H1 (cell line): ENCODE measurements around the gene KRT77. TPM values are rescaled to one million over a fixed set of nuclear protein-coding genes. Genes with fewer than 3 reads are reported as not detected.

Experiments used
- CTCF ChIA-PET: fragments of 300-600 bp; sonication (Branson Sonifier 250); formaldehyde crosslinking; loops from one replicate; lab custom pipeline; 2021; ENCODE audit not compliant: partially characterized antibody; lab: Charles Lee
- POLR2A ChIA-PET: fragments of 300-600 bp; sonication (Branson Sonifier 250); formaldehyde crosslinking; loops from one replicate; lab custom pipeline; 2021; ENCODE audit warnings: inconsistent platforms; ENCODE audit not compliant: partially characterized antibody; lab: Charles Lee
- DNase-seq, 2 experiments: peaks; one replicate each; pipeline versions ENCODE4 v3.0.0 to v3.0.0-alpha.2; 2010 to 2022; ENCODE audit warnings: low spot score in 2 of 2, low read depth in 1 of 2, mixed read lengths in 1 of 2
- FAIRE-seq: peaks from 2 replicates; lab custom pipeline; 2011; peaks lifted over from hg19 to GRCh38; lab: Jason Lieb, UNC
- H2AFZ ChIP-seq: 2 replicates; pipeline ENCODE4 v1.8.1; 2012; ENCODE audit warnings: low read length, inconsistent platforms
- H2AK5ac ChIP-seq: 2 replicates; pipeline ENCODE4 v1.6.1; 2013; ENCODE audit warnings: low read depth, low read length
- H2BK120ac ChIP-seq: replicated peaks from 2 replicates; pipeline ENCODE3; 2013; ENCODE audit warnings: low read depth, low read length, inconsistent platforms
- H2BK12ac ChIP-seq: 2 replicates; pipeline ENCODE4 v1.6.1; 2013; ENCODE audit warnings: low read depth, low read length
- H2BK15ac ChIP-seq: 2 replicates; pipeline ENCODE4 v1.6.1; 2013; ENCODE audit warnings: low read length
- H2BK20ac ChIP-seq: 2 replicates; pipeline ENCODE4 v1.6.1; 2013; ENCODE audit warnings: low read length
- H2BK5ac ChIP-seq: 2 replicates; pipeline ENCODE4 v1.6.1; 2013; ENCODE audit warnings: low read depth, low read length
- H3K14ac ChIP-seq: 2 replicates; pipeline ENCODE4 v1.6.1; 2013; ENCODE audit warnings: inconsistent platforms; ENCODE audit not compliant: insufficient read length
- H3K18ac ChIP-seq: 2 replicates; pipeline ENCODE4 v1.6.1; 2013; ENCODE audit warnings: low read length; ENCODE audit errors: extremely low read depth
- H3K23ac ChIP-seq: 2 replicates; pipeline ENCODE4 v1.6.1; 2013; ENCODE audit warnings: inconsistent platforms; ENCODE audit not compliant: insufficient read length
- H3K23me2 ChIP-seq: 2 replicates; pipeline ENCODE4 v1.6.1; 2013; ENCODE audit warnings: low read depth, low read length
- H3K27ac ChIP-seq: 2 replicates; pipeline ENCODE4 v1.6.1; 2011; ENCODE audit warnings: low read depth, low read length, inconsistent platforms
- H3K27me3 ChIP-seq, 4 experiments: replicated peaks in 1 of 4; 1 replicate in 1 of 4; 2 replicates in 3 of 4; pipeline versions ENCODE4 v1.6.1 to v1.8.1; 2011 to 2013; ENCODE audit warnings: low read length in 3 of 4, mild to moderate bottlenecking in 3 of 4, inconsistent platforms in 2 of 4, mixed read lengths in 2 of 4, moderate library complexity in 1 of 4; ENCODE audit not compliant: control insufficient read depth in 3 of 4, insufficient read depth in 3 of 4; ENCODE audit errors: extremely low read depth in 1 of 4
- H3K36me3 ChIP-seq, 4 experiments: 2 replicates each; pipeline versions ENCODE4 v1.6.1 to v1.8.1; 2011 to 2013; ENCODE audit warnings: mild to moderate bottlenecking in 4 of 4, low read length in 3 of 4, moderate library complexity in 2 of 4, control low read depth in 1 of 4, inconsistent platforms in 1 of 4; ENCODE audit not compliant: insufficient read depth in 4 of 4, control insufficient read depth in 2 of 4
- H3K4ac ChIP-seq: replicated peaks from 2 replicates; pipeline ENCODE3; 2013; ENCODE audit warnings: low read length, low read depth, mixed read lengths, inconsistent platforms; ENCODE audit not compliant: insufficient read length
- H3K4me1 ChIP-seq, 4 experiments: replicated peaks in 1 of 4; 1 replicate in 1 of 4; 2 replicates in 3 of 4; pipeline versions ENCODE4 v1.6.1 to v1.8.1; 2011 to 2013; ENCODE audit warnings: low read length in 3 of 4, inconsistent platforms in 2 of 4, mixed read lengths in 1 of 4; ENCODE audit not compliant: insufficient read depth in 4 of 4, control insufficient read depth in 3 of 4
- H3K4me2 ChIP-seq, 2 experiments: 2 replicates each; pipeline versions ENCODE4 v1.6.1 to v1.8.1; 2011 to 2013; ENCODE audit warnings: low read depth in 2 of 2, low read length in 2 of 2, control low read depth in 1 of 2, inconsistent platforms in 1 of 2, mild to moderate bottlenecking in 1 of 2; ENCODE audit not compliant: insufficient read depth in 1 of 2
- H3K4me3 ChIP-seq, 4 experiments: fragments of 200-600, 300-600 bp in 1 of 4; sonication (generic), shearing (Covaris generic), sonication (Bioruptor Twin) in 1 of 4; 2 replicates each; pipeline versions ENCODE4 v1.5.1 to v1.8.1; 2011 to 2016; ENCODE audit warnings: low read length in 4 of 4, low read depth in 3 of 4, control low read depth in 2 of 4, inconsistent platforms in 2 of 4, mild to moderate bottlenecking in 2 of 4, mixed read lengths in 1 of 4, moderate library complexity in 1 of 4; ENCODE audit not compliant: insufficient read depth in 2 of 4; ENCODE audit errors: extremely low read depth in 1 of 4
- H3K56ac ChIP-seq: replicated peaks from 2 replicates; pipeline ENCODE3; 2013; ENCODE audit warnings: low read depth, mild to moderate bottlenecking, mixed read lengths, low read length, inconsistent platforms; ENCODE audit not compliant: insufficient read length
- H3K79me1 ChIP-seq: 2 replicates; pipeline ENCODE4 v1.6.1; 2013; ENCODE audit warnings: low read depth, low read length, control low read depth
- H3K79me2 ChIP-seq, 2 experiments: 2 replicates each; pipeline versions ENCODE4 v1.6.1 to v1.8.1; 2012 to 2013; ENCODE audit warnings: low read length in 2 of 2, mild to moderate bottlenecking in 2 of 2, inconsistent platforms in 1 of 2; ENCODE audit not compliant: insufficient read depth in 2 of 2, control insufficient read depth in 1 of 2
- H3K9ac ChIP-seq, 4 experiments: replicated peaks in 1 of 4; 1 replicate in 1 of 4; 2 replicates in 3 of 4; pipeline versions ENCODE4 v1.6.1 to v1.8.1; 2011 to 2013; ENCODE audit warnings: low read depth in 3 of 4, low read length in 3 of 4, control low read depth in 2 of 4, mild to moderate bottlenecking in 2 of 4, moderate library complexity in 2 of 4, inconsistent platforms in 1 of 4; ENCODE audit errors: extremely low read depth in 1 of 4
- H3K9me3 ChIP-seq, 2 experiments: 2 replicates each; pipeline versions ENCODE4 v1.6.1 to v1.8.1; 2012 to 2013; ENCODE audit warnings: mild to moderate bottlenecking in 2 of 2, moderate library complexity in 2 of 2, control low read depth in 1 of 2, inconsistent platforms in 1 of 2, low read depth in 1 of 2, low read length in 1 of 2, mixed read lengths in 1 of 2; ENCODE audit not compliant: insufficient read depth in 2 of 2
- H4K20me1 ChIP-seq, 2 experiments: replicated peaks in 1 of 2; 2 replicates each; pipeline versions ENCODE3 to v1.8.1; 2011 to 2013; ENCODE audit warnings: inconsistent platforms in 2 of 2, low read length in 2 of 2, mild to moderate bottlenecking in 1 of 2; ENCODE audit not compliant: insufficient read depth in 2 of 2, control insufficient read depth in 1 of 2
- H4K5ac ChIP-seq: 2 replicates; pipeline ENCODE4 v1.6.1; 2013; ENCODE audit warnings: low read length, low read depth, mixed read lengths, inconsistent platforms; ENCODE audit not compliant: insufficient read length
- H4K8ac ChIP-seq: 2 replicates; pipeline ENCODE4 v1.8.0; 2013; ENCODE audit warnings: mild to moderate bottlenecking, moderate library complexity, low read length, inconsistent platforms; ENCODE audit not compliant: insufficient read depth; ENCODE audit errors: extremely low read depth
- H4K91ac ChIP-seq: replicated peaks from 2 replicates; pipeline ENCODE3; 2013; ENCODE audit warnings: low read length, mixed read lengths, inconsistent platforms; ENCODE audit not compliant: insufficient read length
- RNF2 ChIP-seq: fragments of 200-900, 300-1000 bp; sonication (generic); IDR thresholded peaks from 2 replicates; pipeline ENCODE4 v1.7.1; 2016; ENCODE audit warnings: borderline replicate concordance, low read depth, mild to moderate bottlenecking, antibody characterized with exemption, low read length; ENCODE audit not compliant: poor library complexity, severe bottlenecking; ENCODE audit errors: missing control alignments
- SIRT6 ChIP-seq: IDR thresholded peaks from one replicate; pipeline ENCODE4 v1.7.1; 2012; ENCODE audit warnings: low read length, inconsistent platforms
- TAF7 ChIP-seq: optimal IDR thresholded peaks from 2 replicates; pipeline ENCODE3; 2011; ENCODE audit warnings: low read depth, mild to moderate bottlenecking, inconsistent platforms, low read length, moderate library complexity, borderline replicate concordance
- WGBS, 2 experiments: shearing (Covaris generic) in 1 of 2; methylation state at CpG; one replicate each; pipeline versions ENCODE4 v1.1.6 to v1.1.7; 2013 to 2015; ENCODE audit warnings: low lambda C conversion rate in 2 of 2, mixed read lengths in 2 of 2, inconsistent platforms in 1 of 2, low coverage in 1 of 2, missing lambda C conversion rate in 1 of 2; ENCODE audit not compliant: insufficient replicate concordance in 2 of 2, insufficient coverage in 1 of 2, insufficient read length in 1 of 2; ENCODE audit errors: extremely low coverage in 1 of 2, missing lambda C conversion rate in 1 of 2; 5-methylcytosine and 5-hydroxymethylcytosine counted together
- polyA plus RNA-seq, 7 experiments: library from polyadenylated mRNA; depleted of rRNA in 3 of 7; stranded (reverse) in 5 of 7; unstranded in 2 of 7; fragments of >200 nt in 5 of 7; fragments of 200-250 nt in 2 of 7; gene quantifications; 1 replicate in 5 of 7; 2 replicates in 1 of 7; 4 replicates in 1 of 7; pipeline versions ENCODE4 v1.2.1 to v1.2.3, GENCODE V29; 2011 to 2013; ENCODE audit warnings: missing spikeins in 2 of 7, mixed read lengths in 2 of 7
- total RNA-seq: library from RNA; stranded (reverse); fragmentation: NEBNext Ultra II Directional; extraction: Animal tissue kit (Norgen Biotek cat#: 25700); gene quantifications from 2 replicates; pipeline ENCODE4 v1.2.1, GENCODE V29; 2021

The KRT77 gene
- total and polyA plus RNA-seq, 2 of the 8 experiments (the other 6 are each of a cell fraction or from before 2014, with no cell fraction given): 0.02 TPM; not detected in 1

GRCh38 chr12:52710730-52711129 is 7.4 kb upstream of the KRT77 start:
- H4K20me1 ChIP-seq: peaks cover 0 to 2% of the 10 kb centered on the region in 2 experiments
- DNase-seq: no peak
- TF ChIP-seq TAF7 (no peak), RNF2 (no peak), SIRT6 (no peak)

More at GRCh38 chr12:52710730-52711129, 7.4 kb upstream of the KRT77 start:
- Histone ChIP-seq H2AFZ (no peak overlapping the region), H3K27me3 (peaks cover 8 to 27% (median 22%) of the 10 kb centered on the region in 4 experiments), H3K23me2 (peaks cover 5% of the 10 kb centered on the region; the same call in 1 of the 2 replicates), H3K27ac (no peak overlapping the region), H3K79me2 (no peaks in the 10 kb centered on the region), H4K91ac (no peak overlapping the region), H3K79me1 (no peaks in the 10 kb centered on the region), H2BK120ac (no peak overlapping the region), H3K23ac (no peak overlapping the region), H2BK15ac (no peak overlapping the region), H4K5ac (no peak overlapping the region), H3K9ac (no peak overlapping the region), H2BK5ac (no peak overlapping the region), H3K4me2 (no peak overlapping the region), H3K4me3 (no peak overlapping the region), H2BK12ac (no peak overlapping the region), H3K18ac (no peak overlapping the region), H3K14ac (no peak overlapping the region), H3K4me1 (peaks cover 0 to 7% (median 0%) of the 10 kb centered on the region in 4 experiments; a peak in 3 of 7 replicates), H2BK20ac (no peak overlapping the region), H4K8ac (no peak overlapping the region), H3K4ac (no peak overlapping the region), H3K56ac (no peak overlapping the region), H3K9me3 (no peaks in the 10 kb centered on the region), H3K36me3 (no peaks in the 10 kb centered on the region), H2AK5ac (no peak overlapping the region)
- ChIA-PET POLR2A (no interaction called here), CTCF (interaction anchor here (0.7 to 2.7 kb wide), 7 partner anchors 18 to 160 kb away, joined by 3 to 10 read pairs (median 4); no protein-coding TSS in a partner anchor)
- 96% methylated on average over 1 of the region's 1 CpG; no CpG with 5 or more reads in 1 of the 2 experiments for WGBS, 2 experiments
- no peak for FAIRE-seq
